HG02852 (cell line): ENCODE measurements around the gene NEK1.
A peak's percentile ranks its signal among the peaks of the same experiment; 100 is the strongest.
"Not testable (repeated sequence)": the region's sequence is repeated elsewhere in the genome, so short reads cannot be mapped to it uniquely, and the experiment has no call there.

Source experiments
- ATAC-seq: cut with Tn5 transposase; IDR thresholded peaks from one replicate; pipeline ENCODE4 v1.9.1; 2021; ENCODE audit warnings: mild to moderate bottlenecking, moderate library complexity; ENCODE audit not compliant: unreplicated experiment

Gene NEK1

GRCh38 chr4:169601016-169601771, 11.2 kb downstream of the NEK1 start:
- ATAC-seq, result peak; percentile 75

GRCh38 chr4:169594560-169595195, 17.7 kb downstream of the NEK1 start:
- ATAC-seq, result no peak

GRCh38 chr4:169593050-169593560, 19.3 kb downstream of the NEK1 start:
- no peak for ATAC-seq

- no peak for ATAC-seq
Measured at GRCh38 chr4:169583563-169583962, 28.8 kb downstream of the NEK1 start.

GRCh38 chr4:169582706-169583105, 29.7 kb downstream of the NEK1 start:
- no peak for ATAC-seq

GRCh38 chr4:169582203-169582602, 30.2 kb downstream of the NEK1 start:
- ATAC-seq, result peak; percentile 97

GRCh38 chr4:169573889-169574288, 38.5 kb downstream of the NEK1 start:
- peak; percentile 70 for ATAC-seq

- ATAC-seq, result no peak
Measured at GRCh38 chr4:169571435-169571834, 40.9 kb downstream of the NEK1 start.

- not testable (repeated sequence) for ATAC-seq
Measured at GRCh38 chr4:169571012-169571411, 41.4 kb downstream of the NEK1 start.

GRCh38 chr4:169570266-169570665, 42.1 kb downstream of the NEK1 start:
- not testable (repeated sequence) for ATAC-seq

GRCh38 chr4:169569188-169569587, 43.2 kb downstream of the NEK1 start:
- ATAC-seq, result not testable (repeated sequence)

GRCh38 chr4:169567916-169568315, 44.5 kb downstream of the NEK1 start:
- ATAC-seq, result no peak

- peak; percentile 81 for ATAC-seq
Measured at GRCh38 chr4:169566021-169566818, 46.2 kb downstream of the NEK1 start.

GRCh38 chr4:169565606-169566005, 46.8 kb downstream of the NEK1 start:
- ATAC-seq, result no peak

GRCh38 chr4:169557061-169557636, 55.2 kb downstream of the NEK1 start:
- ATAC-seq, result no peak

GRCh38 chr4:169546548-169546947, 65.8 kb downstream of the NEK1 start:
- not testable (repeated sequence) for ATAC-seq

GRCh38 chr4:169540774-169541173, 71.6 kb downstream of the NEK1 start:
- ATAC-seq, result no peak

GRCh38 chr4:169530048-169530447, 82.3 kb downstream of the NEK1 start:
- no peak for ATAC-seq

- no peak for ATAC-seq
Measured at GRCh38 chr4:169523796-169524195, 88.6 kb downstream of the NEK1 start.

GRCh38 chr4:169510617-169511016, 101.8 kb downstream of the NEK1 start:
- no peak for ATAC-seq

- ATAC-seq, result no peak
Measured at GRCh38 chr4:169506903-169507302, 105.5 kb downstream of the NEK1 start.
